GM18520 (cell line): ENCODE measurements around the gene CDKAL1.

Source experiments
- ATAC-seq: cut with Tn5 transposase; IDR thresholded peaks from one replicate; pipeline ENCODE4 v1.9.1; 2021; ENCODE audit not compliant: unreplicated experiment

Gene CDKAL1

GRCh38 chr6:21123507-21124436 lies 589.5 kb downstream of the CDKAL1 start:
- no peak for ATAC-seq

- no peak for ATAC-seq
These were observed 594.3 kb downstream of the CDKAL1 start for GRCh38 chr6:21128601-21129000.

- no peak for ATAC-seq
These were observed 597.1 kb downstream of the CDKAL1 start for GRCh38 chr6:21131406-21131805.

- ATAC-seq: no peak
These were observed 598.2 kb downstream of the CDKAL1 start for GRCh38 chr6:21132446-21132845.

- ATAC-seq: no peak
These were observed 598.9 kb downstream of the CDKAL1 start for GRCh38 chr6:21132856-21133838.

GRCh38 chr6:21133901-21134300 lies 599.6 kb downstream of the CDKAL1 start:
- ATAC-seq: no peak

- ATAC-seq: no peak
These were observed 600.1 kb downstream of the CDKAL1 start for GRCh38 chr6:21134356-21134755.

GRCh38 chr6:21135484-21136013 lies 601.3 kb downstream of the CDKAL1 start:
- ATAC-seq: no peak

GRCh38 chr6:21137700-21138335 lies 603.6 kb downstream of the CDKAL1 start:
- ATAC-seq: no peak

GRCh38 chr6:21138336-21139069 lies 604.2 kb downstream of the CDKAL1 start:
- no peak for ATAC-seq

GRCh38 chr6:21140966-21141365 lies 606.7 kb downstream of the CDKAL1 start:
- no peak for ATAC-seq

GRCh38 chr6:21141616-21142303 lies 607.5 kb downstream of the CDKAL1 start:
- ATAC-seq: no peak

- ATAC-seq: no peak
These were observed 608.5 kb downstream of the CDKAL1 start for GRCh38 chr6:21142741-21143140.

GRCh38 chr6:21143645-21144044 lies 609.4 kb downstream of the CDKAL1 start:
- no peak for ATAC-seq

GRCh38 chr6:21144928-21145327 lies 610.7 kb downstream of the CDKAL1 start:
- no peak for ATAC-seq

- ATAC-seq: no peak
These were observed 613.7 kb downstream of the CDKAL1 start for GRCh38 chr6:21147995-21148394.

GRCh38 chr6:21149470-21149869 lies 615.2 kb downstream of the CDKAL1 start:
- no peak for ATAC-seq

GRCh38 chr6:21150667-21151066 lies 616.4 kb downstream of the CDKAL1 start:
- no peak for ATAC-seq

GRCh38 chr6:21151119-21151518 lies 616.9 kb downstream of the CDKAL1 start:
- no peak for ATAC-seq

GRCh38 chr6:21151530-21151929 lies 617.3 kb downstream of the CDKAL1 start:
- no peak for ATAC-seq
